HG02798 (cell line): ENCODE data around the gene INA.
"Not testable (repeated sequence)": the region's sequence is repeated elsewhere in the genome, so short reads cannot be mapped to it uniquely, and the experiment has no call there.

Experiments used
- ATAC-seq: cut with Tn5 transposase; IDR thresholded peaks from one replicate; pipeline ENCODE4 v1.9.1; 2021; ENCODE audit warnings: mild to moderate bottlenecking; ENCODE audit not compliant: unreplicated experiment, poor library complexity

The INA gene

DNA sequence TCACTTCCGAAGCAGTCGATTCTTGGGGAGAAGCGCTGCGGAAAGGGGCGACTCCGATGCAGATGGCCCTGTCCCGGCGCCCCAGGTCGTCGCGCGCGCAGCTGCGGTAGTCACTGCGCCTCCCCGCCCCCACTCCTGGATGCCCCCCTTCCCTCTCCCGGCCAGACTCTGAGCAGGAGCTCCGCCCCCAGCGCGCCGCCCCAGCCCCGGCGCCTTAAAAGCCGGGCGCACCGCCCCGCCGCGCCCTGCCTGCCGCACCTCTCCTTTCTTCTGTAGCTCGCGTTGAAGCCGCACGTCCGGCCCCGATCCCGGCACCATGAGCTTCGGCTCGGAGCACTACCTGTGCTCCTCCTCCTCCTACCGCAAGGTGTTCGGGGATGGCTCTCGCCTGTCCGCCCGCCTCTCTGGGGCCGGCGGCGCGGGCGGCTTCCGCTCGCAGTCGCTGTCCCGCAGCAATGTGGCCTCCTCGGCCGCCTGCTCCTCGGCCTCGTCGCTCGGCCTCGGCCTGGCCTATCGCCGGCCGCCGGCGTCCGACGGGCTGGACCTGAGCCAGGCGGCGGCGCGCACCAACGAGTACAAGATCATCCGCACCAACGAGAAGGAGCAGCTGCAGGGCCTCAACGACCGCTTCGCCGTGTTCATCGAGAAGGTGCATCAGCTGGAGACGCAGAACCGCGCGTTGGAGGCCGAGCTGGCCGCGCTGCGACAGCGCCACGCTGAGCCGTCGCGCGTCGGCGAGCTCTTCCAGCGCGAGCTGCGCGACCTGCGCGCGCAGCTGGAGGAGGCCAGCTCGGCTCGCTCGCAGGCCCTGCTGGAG is at the start of gene INA:
Gene INA (plus strand): TSS at position 243 of the 817 bp plus-strand sequence. CDS start 74 bp downstream, at position 317.
- no peak for ATAC-seq

- no peak for ATAC-seq
Measured at GRCh38 chr10:103227416-103227815, 49.5 kb upstream of the INA start.

GRCh38 chr10:103231047-103231551 is 45.8 kb upstream of the INA start:
- no peak for ATAC-seq

DNA sequence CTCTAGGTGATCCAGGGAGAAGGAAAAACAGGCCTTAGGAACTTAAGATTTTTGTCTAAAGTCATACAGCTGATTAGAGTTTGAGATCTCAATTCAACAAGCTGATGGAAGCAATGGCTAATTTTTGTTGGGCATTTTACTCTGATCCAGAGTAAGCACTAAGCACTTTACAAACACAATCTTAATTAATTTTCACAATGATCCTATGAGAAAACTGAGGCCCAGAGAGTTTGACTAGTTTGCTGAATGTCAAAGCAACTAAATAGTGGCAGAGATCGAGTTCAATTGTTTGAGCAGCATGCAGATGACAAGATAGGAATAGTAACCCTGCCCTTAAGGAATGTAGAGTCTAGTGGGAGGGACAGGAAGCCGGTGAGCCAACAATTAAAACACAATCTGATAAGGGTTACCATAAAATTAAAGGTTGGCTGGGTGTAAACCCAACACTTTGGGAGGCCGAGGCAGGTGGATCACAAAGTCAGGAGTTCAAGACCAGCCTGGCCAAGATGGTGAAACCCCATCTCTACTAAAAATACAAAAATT is 44.7 kb upstream of the INA start:
- ATAC-seq, result no peak

GRCh38 chr10:103232772-103233488 is 44.0 kb upstream of the INA start:
- no peak for ATAC-seq

GRCh38 chr10:103235775-103236174 is 41.2 kb upstream of the INA start:
- no peak for ATAC-seq

DNA sequence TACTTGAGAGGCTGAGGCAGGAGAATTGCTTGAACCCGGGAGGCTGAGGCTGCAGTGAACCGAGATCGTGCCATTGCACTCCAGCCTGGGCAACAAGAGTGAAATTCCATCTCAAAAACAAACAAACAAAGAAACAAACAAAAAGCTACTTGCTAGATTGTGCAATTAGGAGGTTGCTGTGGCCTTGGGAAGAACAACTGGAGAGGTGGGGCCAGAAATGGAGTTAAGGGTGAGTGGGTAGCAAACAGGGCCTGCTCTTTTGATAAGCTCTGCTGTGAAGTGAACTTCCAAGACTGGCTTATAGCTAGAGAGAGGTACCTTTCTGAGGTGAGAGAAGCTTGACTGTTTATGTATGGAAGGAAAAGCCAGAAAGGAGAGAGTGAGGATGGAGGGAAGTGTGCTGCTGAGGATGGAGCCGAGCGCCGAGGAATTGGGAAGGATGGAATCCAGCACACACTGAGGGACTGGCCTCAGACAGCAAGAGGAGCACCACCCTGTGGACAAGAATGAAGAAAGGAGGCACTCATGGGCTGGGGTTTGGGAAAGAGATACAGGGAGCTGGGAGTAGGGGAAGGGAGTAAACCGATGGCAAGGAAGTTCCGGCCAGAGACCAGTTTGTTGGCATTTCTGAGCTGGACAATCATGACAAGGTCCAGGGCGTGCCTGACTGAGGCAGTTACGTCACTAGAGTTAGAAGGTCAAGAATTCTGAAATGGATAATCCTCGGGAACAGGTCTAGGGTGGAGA is 38.3 kb upstream of the INA start:
- no peak for ATAC-seq

DNA sequence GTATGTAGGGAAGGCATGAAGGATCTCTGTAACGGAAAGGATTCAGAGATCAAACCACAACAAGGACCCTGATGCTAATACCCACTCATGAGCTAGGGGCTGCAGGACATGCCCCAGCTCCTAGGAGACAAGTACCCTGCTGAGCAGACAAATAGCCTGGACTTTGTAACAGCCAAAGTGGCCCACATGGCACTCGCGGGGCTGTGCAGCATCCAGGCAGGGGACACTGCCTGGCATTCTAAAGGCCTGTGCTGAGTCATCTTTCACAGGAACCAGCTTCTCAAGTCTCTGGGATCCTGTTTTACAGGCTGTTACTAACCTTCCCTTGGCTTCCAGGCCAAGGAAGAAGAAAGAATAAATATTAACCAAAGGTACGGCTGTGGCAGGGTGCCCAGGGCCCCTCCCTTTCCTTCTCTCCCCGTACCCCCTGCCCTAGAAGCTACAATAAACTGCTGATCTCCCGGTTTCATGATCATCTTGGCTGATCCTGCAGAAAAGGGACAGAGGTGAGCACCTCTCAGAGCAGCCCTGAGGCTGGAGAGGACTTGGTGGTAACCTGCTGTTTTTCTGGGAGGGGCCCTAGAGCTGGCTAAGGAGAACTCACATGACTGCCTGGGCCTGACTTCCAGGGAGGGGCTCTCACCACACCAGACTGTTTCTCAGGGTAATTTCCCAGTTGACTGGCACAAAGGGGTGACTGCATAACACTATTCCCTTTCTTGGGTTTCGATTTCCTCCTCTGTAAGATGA is 35.5 kb upstream of the INA start:
- no peak for ATAC-seq

- no peak for ATAC-seq
Measured at GRCh38 chr10:103244666-103245271, 32.2 kb upstream of the INA start.

DNA sequence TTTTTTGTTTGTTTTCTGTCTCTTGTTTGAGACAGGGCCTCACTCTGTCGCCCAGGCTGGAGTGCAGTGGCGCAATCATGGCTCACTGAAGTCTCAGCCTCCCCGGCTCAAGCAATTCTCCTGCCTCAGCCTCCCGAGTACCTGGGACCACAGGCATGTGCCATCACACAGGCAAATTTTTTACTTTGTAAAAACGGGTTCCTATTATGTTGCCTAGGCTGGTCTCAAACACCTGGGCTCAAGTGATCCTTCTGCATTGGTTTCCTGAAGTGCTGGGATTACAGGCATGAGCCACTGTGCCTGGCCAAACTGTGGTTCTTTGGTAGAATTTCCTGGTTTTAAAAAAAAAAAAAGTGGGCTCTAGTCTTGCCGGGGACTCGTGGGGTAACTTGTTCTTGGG is 31.4 kb upstream of the INA start, which contains the start of gene RPEL1:
Gene RPEL1 (plus strand): TSS at position 301 of the 400 bp plus-strand sequence. CDS start 110 bp downstream, outside the sequence.
- ATAC-seq, result not testable (repeated sequence)

DNA sequence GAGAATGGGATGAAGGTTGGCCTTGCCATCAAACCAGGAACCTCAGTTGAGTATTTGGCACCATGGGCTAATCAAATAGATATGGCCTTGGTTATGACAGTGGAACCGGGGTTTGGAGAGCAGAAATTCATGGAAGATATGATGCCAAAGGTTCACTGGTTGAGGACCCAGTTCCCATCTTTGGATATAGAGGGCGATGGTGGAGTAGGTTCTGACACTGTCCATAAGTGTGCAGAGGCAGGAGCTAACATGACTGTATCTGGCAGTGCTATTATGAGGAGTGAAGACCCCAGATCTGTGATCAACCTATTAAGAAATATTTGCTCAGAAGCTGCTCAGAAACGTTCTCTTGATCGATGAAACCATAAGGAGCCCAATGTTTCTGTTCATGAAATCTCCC is 30.6 kb upstream of the INA start:
- ATAC-seq, result no peak

GRCh38 chr10:103254113-103254512 is 22.8 kb upstream of the INA start:
- ATAC-seq, result no peak

DNA sequence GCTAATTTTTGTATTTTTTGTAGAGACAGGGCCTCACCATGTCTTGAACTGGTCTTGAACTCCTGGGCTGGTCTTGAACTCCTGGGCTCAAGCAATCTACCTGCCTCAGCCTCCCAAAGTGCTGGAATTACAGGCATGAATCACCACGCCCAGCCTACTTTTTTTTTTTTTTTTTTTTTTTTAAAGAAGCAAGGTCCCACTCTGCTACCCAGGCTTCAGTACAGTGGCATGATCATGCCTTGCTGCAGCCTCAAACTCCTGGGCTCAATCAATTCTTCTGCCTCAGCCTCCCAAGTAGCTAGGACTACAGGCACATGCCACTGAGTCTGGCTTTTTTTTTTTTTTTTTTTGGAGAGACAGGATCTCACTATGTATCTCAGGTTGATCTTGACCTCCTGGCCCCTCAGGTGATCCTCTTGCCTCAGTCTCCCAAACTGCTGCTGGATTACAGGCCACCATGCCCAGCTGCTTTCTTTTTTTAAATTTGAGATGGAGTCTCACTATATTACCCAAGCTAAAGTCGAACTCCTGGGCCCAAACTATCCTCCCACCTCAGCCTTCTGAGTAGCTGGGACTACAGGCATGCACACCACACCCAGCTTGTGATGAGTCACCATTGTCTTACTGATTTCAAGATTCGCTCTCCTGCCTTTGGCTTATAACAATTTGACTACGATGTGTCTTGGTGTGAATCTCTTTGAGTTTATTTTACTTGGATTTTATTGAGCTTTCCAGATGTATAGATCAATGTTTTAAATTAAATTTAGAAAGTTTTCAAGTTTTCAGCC is 22.2 kb upstream of the INA start:
- no peak for ATAC-seq

- no peak for ATAC-seq
Measured at GRCh38 chr10:103256613-103257012, 20.3 kb upstream of the INA start.

DNA sequence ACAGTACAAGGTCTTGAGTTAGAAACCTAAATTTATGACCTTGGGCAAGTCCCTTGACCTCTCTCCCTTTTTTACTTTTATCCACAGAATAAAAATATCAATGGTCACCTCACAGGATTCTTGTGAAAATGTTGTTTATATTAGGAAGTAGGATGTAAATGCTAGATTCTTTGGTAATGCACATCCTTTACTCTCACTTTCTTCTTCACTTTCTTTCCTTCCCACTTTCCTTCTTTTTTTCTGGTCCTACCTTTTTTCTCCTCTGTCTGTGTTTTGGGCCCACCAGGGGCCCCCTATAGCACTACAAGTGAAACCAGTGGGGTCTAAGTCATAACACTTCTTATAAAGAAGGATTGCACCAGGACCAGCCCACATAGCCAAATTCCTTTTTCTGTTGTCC is 19.1 kb upstream of the INA start:
- ATAC-seq, result no peak

GRCh38 chr10:103258928-103259327 is 18.0 kb upstream of the INA start:
- not testable (repeated sequence) for ATAC-seq

- no peak for ATAC-seq
Measured at GRCh38 chr10:103259989-103260388, 16.9 kb upstream of the INA start.

DNA sequence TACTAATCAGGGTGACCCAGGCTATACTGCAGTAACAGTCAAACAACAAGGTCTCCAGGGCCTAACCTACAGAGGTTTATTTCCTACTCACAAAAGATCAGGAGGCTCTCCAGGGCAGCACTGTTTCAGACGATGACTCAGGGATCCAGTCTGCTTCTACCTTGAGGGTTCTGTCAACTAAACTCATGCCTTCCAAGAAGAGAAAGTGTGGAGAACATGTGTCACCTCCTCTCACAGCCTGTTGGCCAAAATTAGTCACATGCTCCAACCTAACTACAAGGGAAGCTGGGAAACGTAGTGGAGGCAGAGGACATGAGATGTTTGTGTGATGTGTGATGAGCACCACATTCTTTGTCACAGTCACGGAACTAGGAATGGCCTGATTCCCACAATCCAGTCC is 14.7 kb upstream of the INA start:
- ATAC-seq, result no peak
